CD4-positive, alpha-beta T cell (primary cell): ENCODE measurements around the gene KIAA1755. TPM values are rescaled to one million over a fixed set of nuclear protein-coding genes. Genes with fewer than 3 reads are reported as not detected.

Experiments
- ATAC-seq: fragments of 200-7000 bp; cut with Tn5 transposase; one replicate; pipeline ENCODE4 v1.10.0; 2022; ENCODE audit warnings: mild to moderate bottlenecking; ENCODE audit not compliant: poor library complexity
- CTCF ChIA-PET: fragments of 350-600 bp; sonication (Branson Sonifier 250); formaldehyde crosslinking; loops from one replicate; lab custom pipeline; 2021; ENCODE audit warnings: antibody characterized with exemption, inconsistent platforms; lab: Charles Lee
- POLR2A ChIA-PET: fragments of 350-600 bp; sonication (Branson Sonifier 250); formaldehyde crosslinking; loops from one replicate; lab custom pipeline; 2021; ENCODE audit warnings: antibody characterized with exemption, inconsistent platforms; lab: Charles Lee
- DNase-seq, 14 experiments: peaks; one replicate each; pipeline ENCODE4 v3.0.0-alpha.2; 2013 to 2020; ENCODE audit warnings: mixed read lengths in 2 of 14
- H3K27ac ChIP-seq, 2 donors: one replicate each; pipeline versions ENCODE4 v1.5.1 to v1.7.0; 2013; ENCODE audit warnings: low read length in 2 of 2, low read depth in 1 of 2, mild to moderate bottlenecking in 1 of 2
- H3K27me3 ChIP-seq, 2 experiments: 1 replicate in 1 of 2; 2 replicates in 1 of 2; pipeline versions ENCODE4 v1.6.1 to v1.7.0; 2013; ENCODE audit warnings: low read length in 2 of 2, control low read depth in 1 of 2, mild to moderate bottlenecking in 1 of 2, moderate library complexity in 1 of 2; ENCODE audit not compliant: insufficient read depth in 2 of 2, control insufficient read depth in 1 of 2
- H3K36me3 ChIP-seq: one replicate; pipeline ENCODE4 v1.6.1; 2013; ENCODE audit warnings: low read length, control low read depth; ENCODE audit not compliant: insufficient read depth
- H3K4me1 ChIP-seq: one replicate; pipeline ENCODE4 v1.6.1; 2013; ENCODE audit warnings: low read length, control low read depth; ENCODE audit not compliant: insufficient read depth
- H3K4me3 ChIP-seq: one replicate; pipeline ENCODE4 v1.5.1; 2013; ENCODE audit warnings: mild to moderate bottlenecking, low read length, moderate library complexity
- H3K9me3 ChIP-seq, 2 experiments: 1 replicate in 1 of 2; 2 replicates in 1 of 2; pipeline versions ENCODE4 v1.6.1 to v1.7.0; 2013; ENCODE audit warnings: low read length in 2 of 2, mild to moderate bottlenecking in 2 of 2, control low read depth in 1 of 2, moderate library complexity in 1 of 2; ENCODE audit not compliant: control insufficient read depth in 1 of 2, insufficient read depth in 1 of 2
- H3K27ac Mint-ChIP-seq: one replicate; pipeline ENCODE4 v1.8.0; 2020; ENCODE audit warnings: mixed read lengths
- H3K27me3 Mint-ChIP-seq: one replicate; pipeline ENCODE4 v1.8.0; 2021; ENCODE audit warnings: mixed read lengths
- H3K36me3 Mint-ChIP-seq: one replicate; pipeline ENCODE4 v1.8.0; 2021; ENCODE audit warnings: low read depth, mixed read lengths
- H3K4me1 Mint-ChIP-seq: one replicate; pipeline ENCODE4 v1.8.0; 2021; ENCODE audit warnings: low read depth, mixed read lengths
- H3K4me3 Mint-ChIP-seq: one replicate; pipeline ENCODE4 v1.8.0; 2020; ENCODE audit warnings: mild to moderate bottlenecking, mixed read lengths
- H3K9me3 Mint-ChIP-seq: one replicate; pipeline ENCODE4 v1.8.0; 2020; ENCODE audit warnings: mixed read lengths
- intact Hi-C, 2 experiments: fragments of 100-400 bp; cut with DNase I in 1 of 2; cut with micrococcal nuclease in 1 of 2; formaldehyde crosslinking; loops; one replicate each; pipeline versions ENCODE4 v1.15.1 to v1.9.0; 2023 to 2025; cut with DNase I, micrococcal nuclease
- total RNA-seq, 174 experiments: library from RNA in 2 of 174; stranded (reverse) in 2 of 174; gene quantifications; one replicate each; pipeline ENCODE4 v1.2.3 and lab custom pipeline; 2021 to 2026
- TF ChIP-seq, protein P1 (sequence below): fragments of 200-600 bp; IDR thresholded peaks from one replicate; pipeline ENCODE4 v1.8.0; 2022; ENCODE audit warnings: antibody characterized with exemption, mild to moderate bottlenecking

Gene KIAA1755
- total RNA-seq, 2 experiments from 2014 or later: not detected

DNA sequence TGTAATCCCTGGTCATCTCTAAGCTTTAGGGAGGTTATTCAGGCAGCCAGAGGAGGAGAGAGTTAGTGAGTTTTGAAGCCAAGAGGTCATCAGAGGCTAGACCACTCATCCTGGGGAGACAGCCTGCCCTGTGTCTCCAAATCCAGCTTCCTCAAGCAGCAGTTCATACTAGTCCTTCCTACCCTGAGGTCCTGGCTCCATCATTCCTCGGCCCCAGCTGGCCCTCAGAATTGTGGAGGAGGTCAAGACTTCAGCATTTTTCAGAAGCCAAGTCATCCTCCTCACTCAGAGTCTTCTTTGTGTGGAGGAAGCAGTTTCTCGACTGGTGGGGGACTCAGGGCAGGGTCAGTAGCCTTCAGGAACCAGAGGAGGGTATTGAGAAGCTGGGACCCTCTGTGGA lies 12.4 kb upstream of the KIAA1755 start:
- no peaks in the 10 kb centered on the region for H3K36me3 Mint-ChIP-seq
- no peak overlapping the region for H3K4me3 Mint-ChIP-seq
- intact Hi-C loops: no loop called here
- no peak overlapping the region for H3K27ac Mint-ChIP-seq
- DNase-seq (no peak), ATAC-seq (no peak)
- ChIA-PET CTCF (no interaction called here), POLR2A (no interaction called here)
- TF ChIP-seq, protein P1, sequence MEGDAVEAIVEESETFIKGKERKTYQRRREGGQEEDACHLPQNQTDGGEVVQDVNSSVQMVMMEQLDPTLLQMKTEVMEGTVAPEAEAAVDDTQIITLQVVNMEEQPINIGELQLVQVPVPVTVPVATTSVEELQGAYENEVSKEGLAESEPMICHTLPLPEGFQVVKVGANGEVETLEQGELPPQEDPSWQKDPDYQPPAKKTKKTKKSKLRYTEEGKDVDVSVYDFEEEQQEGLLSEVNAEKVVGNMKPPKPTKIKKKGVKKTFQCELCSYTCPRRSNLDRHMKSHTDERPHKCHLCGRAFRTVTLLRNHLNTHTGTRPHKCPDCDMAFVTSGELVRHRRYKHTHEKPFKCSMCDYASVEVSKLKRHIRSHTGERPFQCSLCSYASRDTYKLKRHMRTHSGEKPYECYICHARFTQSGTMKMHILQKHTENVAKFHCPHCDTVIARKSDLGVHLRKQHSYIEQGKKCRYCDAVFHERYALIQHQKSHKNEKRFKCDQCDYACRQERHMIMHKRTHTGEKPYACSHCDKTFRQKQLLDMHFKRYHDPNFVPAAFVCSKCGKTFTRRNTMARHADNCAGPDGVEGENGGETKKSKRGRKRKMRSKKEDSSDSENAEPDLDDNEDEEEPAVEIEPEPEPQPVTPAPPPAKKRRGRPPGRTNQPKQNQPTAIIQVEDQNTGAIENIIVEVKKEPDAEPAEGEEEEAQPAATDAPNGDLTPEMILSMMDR: no peak
- no peak overlapping the region for H3K4me3 ChIP-seq
- H3K27me3 Mint-ChIP-seq: peaks cover 29% of the 10 kb centered on the region
- no peak overlapping the region for H3K27ac ChIP-seq
- H3K27me3 ChIP-seq: no peaks in the 10 kb centered on the region
- H3K9me3 Mint-ChIP-seq: no peaks in the 10 kb centered on the region
- H3K36me3 ChIP-seq: no peaks in the 10 kb centered on the region
- H3K4me1 Mint-ChIP-seq: no peaks in the 10 kb centered on the region
- H3K4me1 ChIP-seq: no peaks in the 10 kb centered on the region
- H3K9me3 ChIP-seq: peaks cover 0 to 5% of the 10 kb centered on the region in 2 experiments

- ChIA-PET CTCF (no interaction called here), POLR2A (no interaction called here)
- no peak for DNase-seq
- H3K4me1 Mint-ChIP-seq: no peaks in the 10 kb centered on the region
- H3K27me3 ChIP-seq: no peaks in the 10 kb centered on the region
- intact Hi-C loops: no loop called here
- H3K36me3 ChIP-seq: no peaks in the 10 kb centered on the region
- no peaks in the 10 kb centered on the region for H3K9me3 Mint-ChIP-seq
- H3K9me3 ChIP-seq: peaks cover 0 to 5% of the 10 kb centered on the region in 2 experiments
- TF ChIP-seq, protein P1: no peak
- no peak overlapping the region for H3K4me3 Mint-ChIP-seq
- H3K27me3 Mint-ChIP-seq: peaks cover 31% of the 10 kb centered on the region
- no peak overlapping the region for H3K27ac Mint-ChIP-seq
- ATAC-seq: no peak
- no peaks in the 10 kb centered on the region for H3K4me1 ChIP-seq
- no peak overlapping the region for H3K4me3 ChIP-seq
- H3K36me3 Mint-ChIP-seq: no peaks in the 10 kb centered on the region
- no peak overlapping the region for H3K27ac ChIP-seq
These were observed 11.9 kb upstream of the KIAA1755 start for GRCh38 chr20:38272398-38272797.

- no peak for ATAC-seq
- H3K27me3 ChIP-seq: no peaks in the 10 kb centered on the region
- CTCF ChIA-PET: no interaction called here
These were observed 11.1 kb upstream of the KIAA1755 start for GRCh38 chr20:38271608-38272120.

More at GRCh38 chr20:38271608-38272120, 11.1 kb upstream of the KIAA1755 start:
- H3K4me3 Mint-ChIP-seq: no peak overlapping the region
- intact Hi-C loops: no loop called here
- no peaks in the 10 kb centered on the region for H3K9me3 Mint-ChIP-seq
- H3K36me3 ChIP-seq: no peaks in the 10 kb centered on the region
- no peaks in the 10 kb centered on the region for H3K4me1 Mint-ChIP-seq
- H3K27ac Mint-ChIP-seq: no peak overlapping the region
- DNase-seq: no peak
- no peaks in the 10 kb centered on the region for H3K36me3 Mint-ChIP-seq
- POLR2A ChIA-PET: no interaction called here
- H3K4me1 ChIP-seq: no peaks in the 10 kb centered on the region
- peaks cover 0 to 5% of the 10 kb centered on the region in 2 experiments for H3K9me3 ChIP-seq
- no peak overlapping the region for H3K27ac ChIP-seq
- TF ChIP-seq, protein P1: no peak
- peaks cover 31% of the 10 kb centered on the region for H3K27me3 Mint-ChIP-seq
- H3K4me3 ChIP-seq: no peak overlapping the region
